HUES48 (cell line): ENCODE results near the gene PCDHB16.
"Not testable (repeated sequence)": the region's sequence is repeated elsewhere in the genome, so short reads cannot be mapped to it uniquely, and the experiment has no call there.

Experiments
- H3K27ac ChIP-seq: one replicate; pipeline ENCODE4 v1.7.0; 2013; ENCODE audit warnings: low read depth, low read length, inconsistent platforms
- H3K27me3 ChIP-seq: 2 replicates; pipeline ENCODE4 v1.6.1; 2013; ENCODE audit warnings: mild to moderate bottlenecking, low read length; ENCODE audit not compliant: control insufficient read depth, insufficient read depth
- H3K36me3 ChIP-seq: 2 replicates; pipeline ENCODE4 v1.6.1; 2013; ENCODE audit warnings: low read length; ENCODE audit not compliant: control insufficient read depth, insufficient read depth
- H3K4me1 ChIP-seq: 2 replicates; pipeline ENCODE4 v1.6.1; 2013; ENCODE audit warnings: mild to moderate bottlenecking, low read length; ENCODE audit not compliant: control insufficient read depth, insufficient read depth
- H3K4me3 ChIP-seq: 2 replicates; pipeline ENCODE4 v1.5.1; 2013; ENCODE audit warnings: mild to moderate bottlenecking, low read depth, low read length
- H3K9ac ChIP-seq: 2 replicates; pipeline ENCODE4 v1.6.1; 2013; ENCODE audit warnings: mild to moderate bottlenecking, low read depth, low read length, moderate library complexity
- H3K9me3 ChIP-seq: 2 replicates; pipeline ENCODE4 v1.6.1; 2013; ENCODE audit warnings: low read length; ENCODE audit not compliant: control insufficient read depth, insufficient read depth

The PCDHB16 gene

DNA sequence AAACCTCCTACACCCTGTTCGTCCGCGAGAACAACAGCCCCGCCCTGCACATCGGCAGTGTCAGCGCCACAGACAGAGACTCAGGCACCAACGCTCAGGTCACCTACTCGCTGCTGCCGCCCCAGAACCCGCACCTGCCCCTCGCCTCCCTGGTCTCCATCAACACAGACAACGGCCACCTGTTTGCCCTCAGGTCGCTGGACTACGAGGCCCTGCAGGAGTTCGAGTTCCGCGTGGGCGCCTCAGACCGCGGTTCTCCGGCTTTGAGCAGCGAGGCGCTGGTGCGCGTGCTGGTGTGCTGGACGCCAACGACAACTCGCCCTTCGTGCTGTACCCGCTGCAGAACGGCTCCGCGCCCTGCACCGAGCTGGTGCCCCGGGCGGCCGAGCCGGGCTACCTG lies 24.8 kb upstream of the PCDHB16 start:
- H3K9me3 ChIP-seq, H3K4me3 ChIP-seq, H3K9ac ChIP-seq, H3K27me3 ChIP-seq, H3K36me3 ChIP-seq, H3K4me1 ChIP-seq, H3K27ac ChIP-seq: not testable (repeated sequence)

GRCh38 chr5:141157901-141158300 lies 24.3 kb upstream of the PCDHB16 start:
- H3K36me3 ChIP-seq, H3K27me3 ChIP-seq, H3K4me3 ChIP-seq, H3K9me3 ChIP-seq, H3K27ac ChIP-seq, H3K9ac ChIP-seq, H3K4me1 ChIP-seq: not testable (repeated sequence)

GRCh38 chr5:141172381-141173204 lies 9.6 kb upstream of the PCDHB16 start, which contains the start of gene PCDHB7:
Gene PCDHB7, plus strand, starts transcription at chr5:141172644. Its CDS starts 192 bp downstream, at chr5:141172836.
- Histone ChIP-seq H3K36me3 (no peaks in the 10 kb centered on the region), H3K27me3 (no peaks in the 10 kb centered on the region), H3K9ac (no peak within 1 kb of the TSS), H3K9me3 (peaks cover 6% of the 10 kb centered on the region), H3K4me1 (no peaks in the 10 kb centered on the region), H3K27ac (no peak within 1 kb of the TSS), H3K4me3 (no peak within 1 kb of the TSS)

DNA sequence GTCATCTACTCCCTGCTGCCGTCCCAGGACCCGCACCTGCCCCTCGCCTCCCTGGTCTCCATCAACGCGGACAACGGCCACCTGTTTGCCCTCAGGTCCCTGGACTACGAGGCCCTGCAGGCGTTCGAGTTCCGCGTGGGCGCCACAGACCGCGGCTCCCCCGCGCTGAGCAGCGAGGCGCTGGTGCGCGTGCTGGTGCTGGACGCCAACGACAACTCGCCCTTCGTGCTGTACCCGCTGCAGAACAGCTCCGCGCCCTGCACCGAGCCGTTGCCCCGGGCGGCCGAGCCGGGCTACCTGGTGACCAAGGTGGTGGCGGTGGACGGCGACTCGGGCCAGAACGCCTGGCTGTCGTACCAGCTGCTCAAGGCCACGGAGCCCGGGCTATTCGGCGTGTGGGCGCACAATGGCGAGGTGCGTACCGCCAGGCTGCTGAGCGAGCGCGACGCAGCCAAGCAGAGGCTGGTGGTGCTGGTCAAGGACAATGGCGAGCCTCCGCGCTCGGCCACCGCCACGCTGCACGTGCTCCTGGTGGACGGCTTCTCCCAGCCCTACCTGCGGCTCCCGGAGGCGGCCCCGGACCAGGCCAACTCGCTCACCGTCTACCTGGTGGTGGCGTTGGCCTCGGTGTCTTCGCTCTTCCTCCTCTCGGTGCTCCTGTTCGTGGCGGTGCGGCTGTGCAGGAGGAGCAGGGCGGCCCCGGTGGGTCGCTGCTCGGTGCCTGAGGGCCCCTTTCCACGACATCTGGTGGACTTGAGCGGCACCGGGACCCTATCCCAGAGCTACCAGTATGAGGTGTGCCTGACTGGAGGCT lies 7.7 kb upstream of the PCDHB16 start:
- not testable (repeated sequence) for H3K36me3 ChIP-seq, H3K4me3 ChIP-seq, H3K4me1 ChIP-seq, H3K27me3 ChIP-seq, H3K9ac ChIP-seq, H3K27ac ChIP-seq
- H3K9me3 ChIP-seq, result peaks cover 14% of the 10 kb centered on the region

DNA sequence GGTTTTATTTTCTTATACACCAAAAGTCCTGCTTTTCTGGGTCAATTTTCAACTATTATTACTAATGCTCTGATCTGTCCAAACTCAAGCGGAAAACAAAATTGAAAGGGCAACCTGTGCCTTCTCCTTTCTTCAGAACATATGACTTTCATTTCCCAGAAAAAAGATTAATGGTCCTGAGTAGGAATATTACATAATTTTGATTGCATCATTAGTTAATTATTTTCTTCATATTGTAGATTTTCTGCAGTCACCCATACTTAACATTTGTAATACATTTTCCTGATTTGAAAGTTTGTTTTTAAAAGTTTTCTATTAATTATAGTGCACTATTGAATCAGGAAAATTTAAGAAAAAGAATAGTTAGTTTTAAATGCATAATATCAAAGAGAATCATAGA lies 6.3 kb upstream of the PCDHB16 start:
- Histone ChIP-seq H3K4me3 (no peak overlapping the region), H3K9me3 (peaks cover 14% of the 10 kb centered on the region), H3K36me3 (no peaks in the 10 kb centered on the region), H3K9ac (no peak overlapping the region), H3K4me1 (no peaks in the 10 kb centered on the region), H3K27me3 (no peaks in the 10 kb centered on the region), H3K27ac (no peak overlapping the region)

- H3K9ac ChIP-seq, H3K4me3 ChIP-seq, H3K27me3 ChIP-seq, H3K4me1 ChIP-seq, H3K36me3 ChIP-seq, H3K27ac ChIP-seq: not testable (repeated sequence)
- H3K9me3 ChIP-seq, result peaks cover 14% of the 10 kb centered on the region
Measured at GRCh38 chr5:141177577-141178191, 4.5 kb upstream of the PCDHB16 start, which contains the start of gene PCDHB8. Gene PCDHB8, plus strand, starts transcription at chr5:141177790. Its CDS starts 245 bp downstream, at chr5:141178035.

- not testable (repeated sequence) for H3K4me1 ChIP-seq, H3K36me3 ChIP-seq, H3K4me3 ChIP-seq, H3K9ac ChIP-seq, H3K27me3 ChIP-seq, H3K27ac ChIP-seq
- peaks cover 17% of the 10 kb centered on the region for H3K9me3 ChIP-seq
Measured at GRCh38 chr5:141179371-141179770, 2.8 kb upstream of the PCDHB16 start.

DNA sequence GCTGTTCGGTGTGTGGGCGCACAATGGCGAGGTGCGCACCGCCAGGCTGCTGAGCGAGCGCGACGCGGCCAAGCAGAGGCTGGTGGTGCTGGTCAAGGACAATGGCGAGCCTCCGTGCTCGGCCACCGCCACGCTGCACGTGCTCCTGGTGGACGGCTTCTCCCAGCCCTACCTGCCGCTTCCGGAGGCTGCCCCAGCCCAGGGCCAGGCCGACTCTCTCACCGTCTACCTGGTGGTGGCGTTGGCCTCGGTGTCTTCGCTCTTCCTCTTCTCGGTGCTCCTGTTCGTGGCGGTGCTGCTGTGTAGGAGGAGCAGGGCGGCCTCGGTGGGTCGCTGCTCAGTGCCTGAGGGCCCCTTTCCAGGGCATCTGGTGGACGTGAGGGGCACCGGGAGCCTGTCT lies 2.3 kb upstream of the PCDHB16 start:
- peaks cover 14% of the 10 kb centered on the region for H3K9me3 ChIP-seq
- not testable (repeated sequence) for H3K36me3 ChIP-seq, H3K9ac ChIP-seq, H3K4me3 ChIP-seq, H3K4me1 ChIP-seq, H3K27ac ChIP-seq, H3K27me3 ChIP-seq

GRCh38 chr5:141180313-141180712 lies 1.9 kb upstream of the PCDHB16 start:
- no peak overlapping the region for H3K4me3 ChIP-seq
- no peaks in the 10 kb centered on the region for H3K36me3 ChIP-seq
- H3K9me3 ChIP-seq, result peaks cover 11% of the 10 kb centered on the region; the same call in 1 of the 2 replicates
- no peak overlapping the region for H3K27ac ChIP-seq
- H3K27me3 ChIP-seq, result no peaks in the 10 kb centered on the region
- H3K9ac ChIP-seq, result no peak overlapping the region
- no peaks in the 10 kb centered on the region for H3K4me1 ChIP-seq

DNA sequence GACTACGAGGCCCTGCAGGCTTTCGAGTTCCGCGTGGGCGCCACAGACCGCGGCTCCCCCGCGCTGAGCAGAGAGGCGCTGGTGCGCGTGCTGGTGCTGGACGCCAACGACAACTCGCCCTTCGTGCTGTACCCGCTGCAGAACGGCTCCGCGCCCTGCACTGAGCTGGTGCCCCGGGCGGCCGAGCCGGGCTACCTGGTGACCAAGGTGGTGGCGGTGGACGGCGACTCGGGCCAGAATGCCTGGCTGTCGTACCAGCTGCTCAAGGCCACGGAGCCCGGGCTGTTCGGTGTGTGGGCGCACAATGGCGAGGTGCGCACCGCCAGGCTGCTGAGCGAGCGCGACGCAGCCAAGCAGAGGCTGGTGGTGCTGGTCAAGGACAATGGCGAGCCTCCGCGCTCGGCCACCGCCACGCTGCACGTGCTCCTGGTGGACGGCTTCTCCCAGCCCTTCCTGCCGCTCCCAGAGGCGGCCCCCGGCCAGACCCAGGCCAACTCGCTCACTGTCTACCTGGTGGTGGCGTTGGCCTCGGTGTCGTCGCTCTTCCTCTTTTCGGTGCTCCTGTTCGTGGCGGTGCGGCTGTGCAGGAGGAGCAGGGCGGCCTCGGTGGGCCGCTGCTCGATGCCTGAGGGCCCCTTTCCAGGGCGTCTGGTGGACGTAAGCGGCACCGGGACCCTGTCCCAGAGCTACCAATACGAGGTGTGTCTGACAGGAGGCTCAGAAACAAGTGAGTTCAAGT lies 2.1 kb downstream of the PCDHB16 start:
- H3K4me1 ChIP-seq, H3K36me3 ChIP-seq, H3K9me3 ChIP-seq, H3K4me3 ChIP-seq, H3K27me3 ChIP-seq, H3K9ac ChIP-seq, H3K27ac ChIP-seq: not testable (repeated sequence)
